Sigmoid colon (tissue), 7 donors: ENCODE data around the gene B4GALNT2. TPM values are rescaled to one million over a fixed set of nuclear protein-coding genes. Genes with fewer than 3 reads are reported as not detected.

Source experiments
- DNase-seq: peaks from one replicate; pipeline ENCODE4 v3.0.0-alpha.2; 2019
- H3K27ac ChIP-seq, 4 donors: fragments of 200-600 bp; sonication (generic); one replicate each; pipeline ENCODE4 v1.5.1; 2016 to 2019; ENCODE audit warnings: mild to moderate bottlenecking in 1 of 4
- H3K27me3 ChIP-seq, 3 donors: fragments of 200-600 bp; sonication (generic); one replicate each; pipeline ENCODE4 v1.5.1; 2019; ENCODE audit warnings: mild to moderate bottlenecking in 1 of 3
- H3K36me3 ChIP-seq, 4 donors: fragments of 200-600 bp; sonication (generic); one replicate each; pipeline ENCODE4 v1.5.1; 2016 to 2019
- H3K4me1 ChIP-seq, 4 donors: fragments of 200-600 bp; sonication (generic); one replicate each; pipeline ENCODE4 v1.5.1; 2017 to 2019
- H3K4me3 ChIP-seq, 4 donors: fragments of 200-600 bp; sonication (generic); one replicate each; pipeline ENCODE4 v1.5.1; 2017 to 2019; ENCODE audit warnings: mild to moderate bottlenecking in 2 of 4, moderate library complexity in 1 of 4
- H3K9me3 ChIP-seq, 4 donors: fragments of 200-600 bp in 3 of 4; sonication (generic) in 3 of 4; one replicate each; pipeline versions ENCODE4 v1.5.1 to v1.6.1; 2013 to 2019
- CTCF ChIP-seq, 4 experiments: fragments of 450-650 bp in 3 of 4; fragments of 200-600 bp in 1 of 4; IDR thresholded peaks; one replicate each; pipeline ENCODE4 v1.5.1; 2016 to 2019; ENCODE audit warnings: antibody characterized with exemption in 4 of 4, mild to moderate bottlenecking in 3 of 4, moderate library complexity in 2 of 4
- EP300 ChIP-seq, 4 donors: sonication (generic); formaldehyde crosslinking; IDR thresholded peaks; one replicate each; pipeline ENCODE4 v1.6.1; 2017; ENCODE audit warnings: antibody characterized with exemption in 4 of 4
- POLR2A ChIP-seq, 2 donors: fragments of 450-650 bp; IDR thresholded peaks; one replicate each; pipeline ENCODE4 v1.6.1; 2016; ENCODE audit warnings: antibody characterized with exemption in 2 of 2, mild to moderate bottlenecking in 2 of 2, moderate library complexity in 2 of 2
- POLR2AphosphoS5 ChIP-seq, 4 donors: sonication (generic); formaldehyde crosslinking; IDR thresholded peaks; one replicate each; pipeline ENCODE4 v1.6.1; 2017; ENCODE audit warnings: antibody characterized with exemption in 4 of 4
- WGBS, 2 donors: extraction: QIAGEN DNeasy Blood & Tissue Kit; methylation state at CpG; one replicate each; pipeline ENCODE4 v1.1.7; 2013; 5-methylcytosine and 5-hydroxymethylcytosine counted together
- intact Hi-C: fragments of 100-400 bp; cut with DNase I; formaldehyde crosslinking; loops from one replicate; pipeline ENCODE4 v1.15.1; 2023
- polyA plus RNA-seq, 3 donors: library from polyadenylated mRNA; stranded (reverse); fragments of 200-250 nt; gene quantifications; one replicate each; pipeline ENCODE4 v1.2.3, GENCODE V29; 2013
- total RNA-seq, 4 donors: library from RNA; depleted of rRNA; stranded (reverse); fragments of >200 nt; gene quantifications; one replicate each; pipeline ENCODE4 v1.1.0, GENCODE V29; 2016
- donor health status: healthy with polysubstance abuse.
- donor health status: Bipolar disorder and iron deficiency.
- donor health status: healthy.

B4GALNT2 gene
- total and polyA plus RNA-seq, 7 donors = 2.4 to 4.1 (median 3.9) TPM; not detected in 4

GRCh38 chr17:49108318-49108717, 24.3 kb upstream of the B4GALNT2 start:
- no peaks in the 10 kb centered on the region for H3K36me3 ChIP-seq
- TF ChIP-seq EP300 (IDR thresholded peaks at IDR 0.05) (no peak), CTCF (IDR thresholded peaks at IDR 0.05) (no peak), POLR2A (IDR thresholded peaks at IDR 0.05) (no peak), POLR2AphosphoS5 (IDR thresholded peaks at IDR 0.05) (no peak)
- DNase-seq = no peak

GRCh38 chr17:49110509-49110908, 22.1 kb upstream of the B4GALNT2 start:
- Histone ChIP-seq H3K27me3 (no peaks in the 10 kb centered on the region), H3K27ac (no peak overlapping the region), H3K9me3 (no peaks in the 10 kb centered on the region), H3K4me1 (no peaks in the 10 kb centered on the region), H3K36me3 (no peaks in the 10 kb centered on the region), H3K4me3 (no peak overlapping the region)
- no peak for DNase-seq
- intact Hi-C loops = no loop called here
- TF ChIP-seq POLR2A (IDR thresholded peaks at IDR 0.05) (no peak), CTCF (IDR thresholded peaks at IDR 0.05) (no peak), EP300 (IDR thresholded peaks at IDR 0.05) (no peak), POLR2AphosphoS5 (IDR thresholded peaks at IDR 0.05) (no peak)
- 96 to 100% methylated on average over 1 of the region's 1 CpG for WGBS, 2 donors

More at GRCh38 chr17:49108318-49108717, 24.3 kb upstream of the B4GALNT2 start:
- Histone ChIP-seq H3K9me3 (no peaks in the 10 kb centered on the region), H3K27me3 (peaks cover 0 to 7% (median 0%) of the 10 kb centered on the region in 3 donors), H3K27ac (no peak overlapping the region), H3K4me1 (no peaks in the 10 kb centered on the region), H3K4me3 (no peak overlapping the region)
- 57 to 79% methylated on average over 3 of the region's 3 CpGs for WGBS, 2 donors
- intact Hi-C loops = no loop called here

- H3K27ac ChIP-seq = no peak overlapping the region
- no peaks in the 10 kb centered on the region for H3K27me3 ChIP-seq
- H3K9me3 ChIP-seq = no peaks in the 10 kb centered on the region
- no peak overlapping the region for H3K4me3 ChIP-seq
- H3K4me1 ChIP-seq = no peaks in the 10 kb centered on the region
- H3K36me3 ChIP-seq = no peaks in the 10 kb centered on the region
- intact Hi-C loops = no loop called here
- DNase-seq = no peak
- no peak for TF ChIP-seq EP300 (IDR thresholded peaks at IDR 0.05)
- TF ChIP-seq CTCF (IDR thresholded peaks at IDR 0.05) = no peak
- TF ChIP-seq POLR2A (IDR thresholded peaks at IDR 0.05) = no peak
- no peak for TF ChIP-seq POLR2AphosphoS5 (IDR thresholded peaks at IDR 0.05)
- WGBS, 2 donors = 79 to 81% methylated on average over 4 of the region's 4 CpGs
Measured at GRCh38 chr17:49111934-49112333, 20.6 kb upstream of the B4GALNT2 start.

DNA sequence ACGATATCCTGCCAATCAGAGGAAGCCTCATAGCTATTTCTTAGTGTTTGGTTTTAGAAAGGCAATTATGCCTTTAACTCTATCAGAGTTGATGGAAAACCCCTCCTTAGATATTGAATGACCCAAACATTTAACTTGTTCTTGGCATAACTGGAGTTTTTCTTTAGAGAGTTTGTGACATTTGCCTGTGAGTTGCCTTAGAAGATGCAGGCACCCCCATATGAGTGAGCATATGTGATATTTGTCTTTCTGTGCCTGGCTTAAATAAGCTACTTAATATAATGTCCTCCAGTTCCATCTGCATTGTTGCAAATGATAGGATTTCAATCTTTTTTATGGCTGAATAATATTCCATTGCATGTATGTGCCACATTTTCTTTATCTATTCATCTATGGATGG, 19.6 kb upstream of the B4GALNT2 start:
- no peaks in the 10 kb centered on the region for H3K36me3 ChIP-seq
- no peak for TF ChIP-seq POLR2AphosphoS5 (IDR thresholded peaks at IDR 0.05)
- TF ChIP-seq POLR2A (IDR thresholded peaks at IDR 0.05) = no peak
- no peak for TF ChIP-seq CTCF (IDR thresholded peaks at IDR 0.05)
- no peak for TF ChIP-seq EP300 (IDR thresholded peaks at IDR 0.05)
- no peak for DNase-seq
- H3K4me1 ChIP-seq = no peaks in the 10 kb centered on the region
- WGBS, 2 donors = 48 to 95% methylated on average over 1 of the region's 1 CpG
- no peaks in the 10 kb centered on the region for H3K9me3 ChIP-seq
- H3K4me3 ChIP-seq = no peak overlapping the region
- no peak overlapping the region for H3K27ac ChIP-seq
- intact Hi-C loops = no loop called here
- no peaks in the 10 kb centered on the region for H3K27me3 ChIP-seq

- WGBS, 2 donors = 88 to 94% methylated on average over 1 of the region's 1 CpG
- Histone ChIP-seq H3K4me1 (no peaks in the 10 kb centered on the region), H3K4me3 (no peak overlapping the region), H3K27ac (no peak overlapping the region), H3K9me3 (no peaks in the 10 kb centered on the region), H3K27me3 (peaks cover 0 to 7% (median 0%) of the 10 kb centered on the region in 3 donors), H3K36me3 (no peaks in the 10 kb centered on the region)
- intact Hi-C loops = no loop called here
- no peak for DNase-seq
- TF ChIP-seq EP300 (IDR thresholded peaks at IDR 0.05) (no peak), POLR2AphosphoS5 (IDR thresholded peaks at IDR 0.05) (no peak), CTCF (IDR thresholded peaks at IDR 0.05) (no peak), POLR2A (IDR thresholded peaks at IDR 0.05) (no peak)
Measured at GRCh38 chr17:49114703-49115102, 17.9 kb upstream of the B4GALNT2 start.
